ENCODE measurements around the gene TSC22D2.
"Not testable (repeated sequence)": the region's sequence is repeated elsewhere in the genome, so short reads cannot be mapped to it uniquely, and the experiment has no call there.

TSC22D2 gene

DNA sequence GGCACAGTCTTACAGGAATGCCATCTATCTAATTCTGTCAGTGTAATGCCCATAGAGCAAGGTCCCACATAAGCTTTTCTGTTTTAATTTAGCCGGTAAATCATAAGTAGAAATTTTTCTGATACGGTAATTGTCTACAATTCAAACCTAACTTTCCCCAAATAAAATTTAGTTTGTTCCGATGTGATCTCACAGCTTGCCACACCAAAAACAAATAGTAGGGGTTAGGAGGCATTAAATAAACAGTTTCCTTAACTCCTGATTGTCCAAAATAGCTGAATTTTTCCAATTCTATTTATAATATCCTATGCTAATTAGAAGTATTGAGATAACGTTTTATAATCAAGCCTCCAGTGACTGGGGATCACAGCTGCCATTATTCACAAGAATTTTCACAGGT is 53.3 kb downstream of the TSC22D2 start:
- H3K4me3 ChIP-seq (ENCODE audit: low read length in 2 of 2), result no peak overlapping the region
- no peak overlapping the region for H3K27ac ChIP-seq (ENCODE audit: low read length)
- H3K4me1 ChIP-seq (ENCODE audit: control insufficient read depth, insufficient read depth, low read length), result no peaks in the 10 kb centered on the region
- H3K27me3 ChIP-seq (ENCODE audit: control insufficient read depth in 1 of 2, insufficient read depth in 2 of 2, low read length in 2 of 2), result no peaks in the 10 kb centered on the region
- H3K36me3 ChIP-seq (ENCODE audit: control insufficient read depth in 2 of 2, insufficient read depth in 2 of 2, low read length in 2 of 2), result peaks cover 7 to 11% of the 10 kb centered on the region in 2 donors
- no peaks in the 10 kb centered on the region for H3K9me3 ChIP-seq (ENCODE audit: control insufficient read depth in 2 of 2, low read length in 2 of 2)
- H3K9ac ChIP-seq (ENCODE audit: low read length in 2 of 2), result no peak overlapping the region

GRCh38 chr3:150462108-150462507 is 54.0 kb downstream of the TSC22D2 start:
- H3K27me3 ChIP-seq (ENCODE audit: control insufficient read depth in 1 of 2, insufficient read depth in 2 of 2, low read length in 2 of 2), result no peaks in the 10 kb centered on the region
- no peak overlapping the region for H3K9ac ChIP-seq (ENCODE audit: low read length in 2 of 2)
- H3K36me3 ChIP-seq (ENCODE audit: control insufficient read depth in 2 of 2, insufficient read depth in 2 of 2, low read length in 2 of 2), result peaks cover 7 to 11% of the 10 kb centered on the region in 2 donors
- H3K9me3 ChIP-seq (ENCODE audit: control insufficient read depth in 2 of 2, low read length in 2 of 2), result no peaks in the 10 kb centered on the region
- no peaks in the 10 kb centered on the region for H3K4me1 ChIP-seq (ENCODE audit: control insufficient read depth, insufficient read depth, low read length)
- H3K4me3 ChIP-seq (ENCODE audit: low read length in 2 of 2), result no peak overlapping the region
- no peak overlapping the region for H3K27ac ChIP-seq (ENCODE audit: low read length)

DNA sequence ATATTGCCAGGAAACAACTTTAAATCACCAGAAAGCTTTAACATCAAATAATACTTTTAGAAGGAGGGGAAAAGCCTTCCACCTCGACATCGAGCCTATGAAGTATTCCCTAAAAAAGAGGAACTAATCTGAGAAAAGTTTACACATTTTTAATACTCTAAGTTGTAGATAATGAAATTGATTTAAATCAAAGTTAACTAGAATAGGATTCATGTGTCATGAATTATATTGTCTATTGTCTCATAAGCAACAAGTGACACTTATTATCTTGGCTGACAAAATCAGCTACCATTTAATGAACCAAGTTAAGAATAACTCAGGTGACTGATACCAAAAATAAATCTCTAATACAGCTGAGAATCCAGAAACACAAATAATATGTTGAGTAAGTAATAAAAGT is 56.6 kb downstream of the TSC22D2 start:
- Histone ChIP-seq H3K9ac (ENCODE audit: low read length in 2 of 2) (no peak overlapping the region), H3K4me1 (ENCODE audit: control insufficient read depth, insufficient read depth, low read length) (no peaks in the 10 kb centered on the region), H3K4me3 (ENCODE audit: low read length in 2 of 2) (no peak overlapping the region), H3K27ac (ENCODE audit: low read length) (no peak overlapping the region), H3K27me3 (ENCODE audit: control insufficient read depth in 1 of 2, insufficient read depth in 2 of 2, low read length in 2 of 2) (no peaks in the 10 kb centered on the region), H3K36me3 (ENCODE audit: control insufficient read depth in 2 of 2, insufficient read depth in 2 of 2, low read length in 2 of 2) (peaks cover 0 to 7% of the 10 kb centered on the region in 2 donors), H3K9me3 (ENCODE audit: control insufficient read depth in 2 of 2, low read length in 2 of 2) (no peaks in the 10 kb centered on the region)

GRCh38 chr3:150467381-150467780 is 59.3 kb downstream of the TSC22D2 start:
- H3K4me3 ChIP-seq (ENCODE audit: low read length in 2 of 2), result no peak overlapping the region
- no peak overlapping the region for H3K27ac ChIP-seq (ENCODE audit: low read length)
- H3K27me3 ChIP-seq (ENCODE audit: control insufficient read depth in 1 of 2, insufficient read depth in 2 of 2, low read length in 2 of 2), result no peaks in the 10 kb centered on the region
- H3K9ac ChIP-seq (ENCODE audit: low read length in 2 of 2), result no peak overlapping the region
- peaks cover 0 to 4% of the 10 kb centered on the region in 2 donors for H3K36me3 ChIP-seq (ENCODE audit: control insufficient read depth in 2 of 2, insufficient read depth in 2 of 2, low read length in 2 of 2)
- H3K4me1 ChIP-seq (ENCODE audit: control insufficient read depth, insufficient read depth, low read length), result peaks cover 3% of the 10 kb centered on the region
- H3K9me3 ChIP-seq (ENCODE audit: control insufficient read depth in 2 of 2, low read length in 2 of 2), result no peaks in the 10 kb centered on the region

GRCh38 chr3:150469031-150469930 is 61.2 kb downstream of the TSC22D2 start:
- Histone ChIP-seq H3K9ac (ENCODE audit: low read length in 2 of 2) (peak overlapping the region in 1 of 2 donors; percentile 61), H3K4me1 (ENCODE audit: control insufficient read depth, insufficient read depth, low read length) (peaks cover 3% of the 10 kb centered on the region), H3K4me3 (ENCODE audit: low read length in 2 of 2) (no peak overlapping the region), H3K27ac (ENCODE audit: low read length) (peak overlapping the region; percentile 58), H3K27me3 (ENCODE audit: control insufficient read depth in 1 of 2, insufficient read depth in 2 of 2, low read length in 2 of 2) (no peaks in the 10 kb centered on the region), H3K9me3 (ENCODE audit: control insufficient read depth in 2 of 2, low read length in 2 of 2) (no peaks in the 10 kb centered on the region), H3K36me3 (ENCODE audit: control insufficient read depth in 2 of 2, insufficient read depth in 2 of 2, low read length in 2 of 2) (peaks cover 0 to 4% of the 10 kb centered on the region in 2 donors)

DNA sequence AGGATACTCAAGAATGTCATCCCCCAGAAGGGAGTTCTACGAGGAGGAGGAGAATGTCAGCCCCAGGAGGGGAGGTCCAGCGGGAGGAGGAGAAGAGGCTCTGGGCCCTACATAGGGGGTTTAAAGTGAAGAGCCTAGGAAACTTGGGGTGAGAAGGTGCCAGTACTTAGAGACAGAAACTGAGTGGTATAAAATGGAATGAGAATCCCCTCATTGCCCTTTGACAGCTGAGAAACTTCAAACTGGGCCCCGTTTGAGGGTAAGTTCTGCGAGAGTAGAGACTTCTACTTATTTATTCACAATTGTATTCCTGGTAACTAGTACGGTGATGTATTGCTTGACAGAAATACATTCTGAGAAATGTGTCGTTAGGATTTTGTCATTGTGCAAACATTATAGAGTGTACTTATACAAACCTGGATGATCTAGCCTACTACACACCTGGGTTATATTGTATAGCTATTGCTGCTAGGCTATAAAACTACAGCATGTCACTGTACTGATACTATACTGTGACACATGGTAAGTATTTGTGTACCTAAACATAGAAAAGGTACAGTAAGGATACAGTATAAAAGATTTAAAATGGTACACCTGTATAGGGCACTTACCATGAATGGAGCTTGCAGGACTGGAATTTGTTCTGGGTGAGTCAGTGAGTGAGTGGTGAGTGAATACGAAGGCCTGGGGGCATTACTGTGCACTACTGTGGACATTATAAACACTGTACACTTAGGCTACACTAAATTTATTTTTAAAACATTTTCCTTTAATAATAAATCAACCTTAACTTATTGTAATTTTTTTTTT is 62.0 kb downstream of the TSC22D2 start:
- no peaks in the 10 kb centered on the region for H3K9me3 ChIP-seq (ENCODE audit: control insufficient read depth in 2 of 2, low read length in 2 of 2)
- peak overlapping the region; percentile 58 for H3K27ac ChIP-seq (ENCODE audit: low read length)
- no peak overlapping the region for H3K4me3 ChIP-seq (ENCODE audit: low read length in 2 of 2)
- H3K4me1 ChIP-seq (ENCODE audit: control insufficient read depth, insufficient read depth, low read length), result peaks cover 3% of the 10 kb centered on the region
- peak overlapping the region in 1 of 2 donors; percentile 61 for H3K9ac ChIP-seq (ENCODE audit: low read length in 2 of 2)
- H3K36me3 ChIP-seq (ENCODE audit: control insufficient read depth in 2 of 2, insufficient read depth in 2 of 2, low read length in 2 of 2), result peaks cover 0 to 4% of the 10 kb centered on the region in 2 donors
- no peaks in the 10 kb centered on the region for H3K27me3 ChIP-seq (ENCODE audit: control insufficient read depth in 1 of 2, insufficient read depth in 2 of 2, low read length in 2 of 2)

DNA sequence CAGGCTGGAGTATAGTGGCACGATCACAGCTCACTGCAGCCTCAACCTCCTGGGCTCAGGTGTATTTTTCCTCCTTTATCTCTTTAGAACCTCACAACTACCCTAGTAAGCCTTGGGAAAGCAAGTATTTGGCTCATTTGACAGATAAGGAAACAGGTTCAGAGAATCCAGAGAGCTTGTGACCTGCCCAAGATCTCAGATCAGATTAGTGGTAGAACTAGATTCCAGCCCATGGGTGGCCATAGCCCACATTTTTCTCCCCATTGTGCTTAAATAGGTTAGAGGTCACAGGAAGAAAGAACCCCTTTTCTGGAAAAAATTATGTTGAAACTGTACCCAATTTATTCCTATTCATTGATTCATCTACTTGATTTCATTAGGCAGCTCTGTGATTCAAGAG is 64.3 kb downstream of the TSC22D2 start:
- no peak overlapping the region for H3K27ac ChIP-seq (ENCODE audit: low read length)
- no peak overlapping the region for H3K9ac ChIP-seq (ENCODE audit: low read length in 2 of 2)
- no peaks in the 10 kb centered on the region for H3K27me3 ChIP-seq (ENCODE audit: control insufficient read depth in 1 of 2, insufficient read depth in 2 of 2, low read length in 2 of 2)

DNA sequence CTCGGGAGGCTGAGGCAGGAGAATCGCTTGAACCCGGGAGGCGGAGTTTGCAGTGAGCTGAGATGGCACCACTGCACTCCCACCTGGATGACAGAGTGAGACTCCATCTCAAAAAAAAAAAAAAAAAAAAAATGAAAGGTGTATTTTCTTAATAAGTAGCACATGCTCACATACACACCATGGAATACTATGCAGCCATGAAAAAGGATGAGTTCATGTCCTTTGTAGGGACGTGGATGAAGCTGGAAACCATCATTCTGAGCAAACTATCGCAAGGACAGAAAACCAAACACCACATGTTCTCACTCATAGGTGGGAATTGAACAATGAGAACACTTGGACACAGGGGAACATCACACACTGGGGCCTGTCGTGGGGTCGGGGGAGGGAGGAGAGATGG is 65.1 kb downstream of the TSC22D2 start:
- H3K9me3 ChIP-seq (ENCODE audit: control insufficient read depth in 2 of 2, low read length in 2 of 2); H3K27me3 ChIP-seq (ENCODE audit: control insufficient read depth in 1 of 2, insufficient read depth in 2 of 2, low read length in 2 of 2); H3K27ac ChIP-seq (ENCODE audit: low read length); H3K9ac ChIP-seq (ENCODE audit: low read length in 2 of 2); H3K36me3 ChIP-seq (ENCODE audit: control insufficient read depth in 2 of 2, insufficient read depth in 2 of 2, low read length in 2 of 2); H3K4me1 ChIP-seq (ENCODE audit: control insufficient read depth, insufficient read depth, low read length); H3K4me3 ChIP-seq (ENCODE audit: low read length in 2 of 2): not testable (repeated sequence)

More for the DNA sequence above, 64.3 kb downstream of the TSC22D2 start:
- Histone ChIP-seq H3K4me3 (ENCODE audit: low read length in 2 of 2) (no peak overlapping the region), H3K4me1 (ENCODE audit: control insufficient read depth, insufficient read depth, low read length) (peaks cover 3% of the 10 kb centered on the region), H3K9me3 (ENCODE audit: control insufficient read depth in 2 of 2, low read length in 2 of 2) (no peaks in the 10 kb centered on the region), H3K36me3 (ENCODE audit: control insufficient read depth in 2 of 2, insufficient read depth in 2 of 2, low read length in 2 of 2) (no peaks in the 10 kb centered on the region)

GRCh38 chr3:150479370-150479769 is 71.3 kb downstream of the TSC22D2 start:
- no peak overlapping the region for H3K4me3 ChIP-seq (ENCODE audit: low read length in 2 of 2)
- H3K9me3 ChIP-seq (ENCODE audit: control insufficient read depth in 2 of 2, low read length in 2 of 2), result no peaks in the 10 kb centered on the region
- H3K27ac ChIP-seq (ENCODE audit: low read length), result no peak overlapping the region
- no peak overlapping the region for H3K9ac ChIP-seq (ENCODE audit: low read length in 2 of 2)
- no peaks in the 10 kb centered on the region for H3K27me3 ChIP-seq (ENCODE audit: control insufficient read depth in 1 of 2, insufficient read depth in 2 of 2, low read length in 2 of 2)
- H3K36me3 ChIP-seq (ENCODE audit: control insufficient read depth in 2 of 2, insufficient read depth in 2 of 2, low read length in 2 of 2), result no peaks in the 10 kb centered on the region
- no peaks in the 10 kb centered on the region for H3K4me1 ChIP-seq (ENCODE audit: control insufficient read depth, insufficient read depth, low read length)

- Histone ChIP-seq H3K9me3 (ENCODE audit: control insufficient read depth in 2 of 2, low read length in 2 of 2) (no peaks in the 10 kb centered on the region), H3K9ac (ENCODE audit: low read length in 2 of 2) (no peak overlapping the region), H3K4me1 (ENCODE audit: control insufficient read depth, insufficient read depth, low read length) (no peaks in the 10 kb centered on the region), H3K27ac (ENCODE audit: low read length) (no peak overlapping the region), H3K27me3 (ENCODE audit: control insufficient read depth in 1 of 2, insufficient read depth in 2 of 2, low read length in 2 of 2) (no peaks in the 10 kb centered on the region), H3K36me3 (ENCODE audit: control insufficient read depth in 2 of 2, insufficient read depth in 2 of 2, low read length in 2 of 2) (no peaks in the 10 kb centered on the region), H3K4me3 (ENCODE audit: low read length in 2 of 2) (no peak overlapping the region)
These were observed 72.8 kb downstream of the TSC22D2 start for GRCh38 chr3:150480877-150481276.

Data from stomach smooth muscle (tissue), 2 donors.